MV-4-11 (cell line): Measurements from ENCODE around the gene AZGP1.
A peak's percentile ranks its signal among the peaks of the same experiment; 100 is the strongest.
"Not testable (repeated sequence)": the region's sequence is repeated elsewhere in the genome, so short reads cannot be mapped to it uniquely, and the experiment has no call there.

ENCODE experiments used
- DNase-seq: peaks from one replicate; lab custom pipeline; 2025; lab: John Stamatoyannopoulos, UW

The AZGP1 gene

DNA sequence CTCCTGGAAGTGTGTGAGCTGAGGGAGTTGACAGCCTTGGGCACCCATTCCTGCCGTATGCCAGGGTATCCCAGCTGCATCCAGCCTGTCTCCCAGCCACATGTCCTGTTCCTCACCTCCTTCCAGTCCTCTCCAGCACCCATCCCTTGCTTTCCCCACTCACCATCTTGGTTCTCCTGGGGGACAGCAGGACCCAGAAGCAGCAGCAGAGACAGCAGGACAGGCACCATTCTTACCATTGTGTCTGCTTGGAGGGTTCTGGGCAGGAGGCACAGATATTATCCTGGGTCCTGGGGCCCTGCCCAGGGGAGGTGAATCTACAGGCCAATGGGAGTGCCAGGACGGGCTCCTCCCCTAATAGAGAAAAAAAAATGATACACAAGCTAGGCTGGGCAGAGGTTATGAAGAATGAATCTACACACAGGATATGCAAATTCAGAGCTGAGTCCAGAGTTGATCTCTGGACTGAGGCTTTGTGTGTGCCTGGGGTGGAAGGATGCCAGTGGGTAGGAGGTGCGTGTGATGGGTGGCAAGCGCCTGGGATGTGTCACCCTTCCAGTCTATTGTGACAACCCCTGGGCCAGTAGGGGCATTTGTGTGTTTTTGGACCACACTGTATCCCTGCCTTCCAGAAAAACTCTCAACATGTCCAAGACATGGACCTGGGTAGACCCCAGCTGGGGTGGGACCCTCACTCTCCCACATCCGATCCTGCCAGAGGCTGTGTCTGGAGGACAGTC is at the start of gene AZGP1:
Gene AZGP1, minus strand, starts transcription at position 250 of the 740 bp plus-strand sequence. Its CDS starts 11 bp downstream, at position 239.
- no peak for DNase-seq

GRCh38 chr7:100024020-100024619 is 48.3 kb upstream of the AZGP1 start:
- no peak for DNase-seq

DNA sequence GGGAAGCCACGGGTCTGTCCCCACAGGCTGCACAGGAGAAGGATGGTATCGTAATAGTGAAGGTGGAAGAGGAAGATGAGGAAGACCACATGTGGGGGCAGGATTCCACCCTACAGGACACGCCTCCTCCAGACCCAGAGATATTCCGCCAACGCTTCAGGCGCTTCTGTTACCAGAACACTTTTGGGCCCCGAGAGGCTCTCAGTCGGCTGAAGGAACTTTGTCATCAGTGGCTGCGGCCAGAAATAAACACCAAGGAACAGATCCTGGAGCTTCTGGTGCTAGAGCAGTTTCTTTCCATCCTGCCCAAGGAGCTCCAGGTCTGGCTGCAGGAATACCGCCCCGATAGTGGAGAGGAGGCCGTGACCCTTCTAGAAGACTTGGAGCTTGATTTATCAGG is 47.7 kb upstream of the AZGP1 start:
- DNase-seq = no peak

- DNase-seq = no peak
Observed at GRCh38 chr7:100022621-100023020, 46.8 kb upstream of the AZGP1 start.

DNA sequence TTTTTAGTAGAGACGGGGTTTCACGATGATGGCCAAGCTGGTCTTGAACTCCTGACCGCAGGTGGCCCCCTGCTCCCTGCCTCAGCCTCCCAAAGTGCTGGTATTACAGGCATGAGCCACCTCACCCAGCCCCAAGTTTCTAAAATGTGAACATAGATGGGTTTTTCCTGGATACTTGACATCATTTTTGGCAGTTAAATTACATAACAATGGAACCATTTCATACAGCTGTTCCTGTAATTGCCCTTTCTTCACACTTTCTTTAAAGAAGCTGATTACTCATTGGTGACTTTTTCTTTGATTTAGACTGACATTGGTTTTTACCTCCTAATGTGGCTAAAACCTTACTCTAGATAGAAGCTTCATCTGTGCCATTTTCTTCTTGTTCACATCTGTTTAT is 45.5 kb upstream of the AZGP1 start:
- peak; percentile 69 for DNase-seq

DNA sequence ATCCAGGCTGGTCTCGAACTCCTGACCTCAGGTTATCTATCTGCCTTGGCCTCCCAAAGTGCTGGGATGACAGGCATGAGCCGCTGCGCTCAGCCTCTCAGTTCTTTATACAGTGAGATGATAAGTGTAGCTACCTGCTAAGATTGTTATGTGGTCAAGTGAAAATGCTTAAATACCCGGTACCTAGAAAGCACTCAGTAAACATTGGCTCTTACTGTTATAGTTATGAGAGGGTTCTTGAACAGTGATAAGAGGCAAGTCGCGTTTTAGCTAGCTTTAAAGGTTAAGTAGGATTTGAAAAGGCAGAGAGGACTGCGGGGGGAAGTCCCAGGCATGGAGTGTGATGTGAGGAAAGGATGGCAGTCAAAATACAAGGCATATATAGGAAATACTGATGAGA is 44.1 kb upstream of the AZGP1 start:
- no peak for DNase-seq

DNA sequence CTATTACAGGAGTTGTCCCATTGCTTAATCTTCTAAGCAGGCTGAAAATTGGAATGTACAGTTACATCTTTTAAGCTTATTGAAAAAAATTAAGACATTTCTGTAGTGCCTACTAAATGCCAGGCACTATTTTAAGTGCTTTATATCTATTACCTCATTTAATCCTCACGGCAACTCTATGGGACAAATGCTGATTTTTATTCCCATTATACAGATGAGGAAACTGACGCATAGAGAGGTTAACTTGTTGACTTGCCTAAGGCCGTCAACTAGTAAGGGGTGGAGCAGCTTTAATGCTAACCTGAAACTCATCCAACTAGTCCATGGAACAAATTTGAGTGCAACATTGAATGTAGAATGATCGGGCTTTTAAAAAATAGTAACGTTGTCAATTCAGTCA is 42.0 kb upstream of the AZGP1 start:
- no peak for DNase-seq

DNA sequence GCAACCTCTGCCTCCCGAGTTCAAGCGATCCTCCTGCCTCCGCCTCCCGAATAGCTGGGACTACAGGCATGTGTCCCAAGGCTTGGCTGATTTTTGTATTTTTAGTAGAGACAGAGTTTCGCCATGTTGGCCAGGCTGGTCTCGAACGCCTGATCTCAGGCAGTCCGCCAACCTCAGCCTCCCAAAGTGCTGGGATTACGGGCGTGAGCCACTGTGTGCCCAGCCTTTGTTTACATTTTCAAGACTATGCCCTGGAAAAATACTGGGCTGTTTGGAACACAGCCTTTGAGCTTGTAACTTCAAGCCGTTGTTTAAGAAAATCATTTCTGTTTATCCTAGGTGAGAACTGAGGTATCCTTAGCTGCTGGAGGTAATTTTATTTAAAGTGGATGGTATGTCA is 41.5 kb upstream of the AZGP1 start:
- no peak for DNase-seq

DNA sequence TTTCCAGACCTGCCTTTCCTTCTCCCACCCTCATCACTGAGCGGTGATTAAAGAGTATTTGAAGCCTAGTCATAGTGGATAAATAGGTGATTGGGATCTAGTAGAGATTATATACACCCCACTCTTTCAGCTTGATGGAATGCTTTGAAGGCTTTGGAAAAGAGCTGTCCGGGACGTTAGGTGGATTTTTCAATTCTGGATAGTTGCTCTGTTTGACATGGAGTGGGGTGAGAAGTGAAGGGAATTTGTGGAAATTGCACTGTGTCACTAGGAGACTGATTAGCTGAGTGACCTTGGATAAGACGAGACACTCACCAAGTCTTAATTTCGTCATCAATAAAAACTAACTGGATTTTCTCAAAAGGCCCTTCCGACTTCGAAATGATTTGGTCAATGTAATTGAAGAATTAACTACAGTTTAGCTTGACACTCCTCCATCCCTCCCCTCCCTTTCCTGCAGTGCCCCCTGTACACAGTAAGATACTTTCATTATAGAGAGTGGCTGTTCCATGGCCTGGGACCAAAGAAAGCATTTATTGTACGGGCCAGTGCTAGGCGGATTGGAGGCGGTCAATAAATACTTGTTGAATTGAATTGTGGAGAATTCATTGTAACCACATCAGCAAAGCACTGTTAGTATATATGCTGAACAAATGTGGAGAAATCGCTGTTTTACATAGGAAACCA is 40.5 kb upstream of the AZGP1 start:
- no peak for DNase-seq

- peak; percentile 89 for DNase-seq
Observed at GRCh38 chr7:100015232-100016214, 39.7 kb upstream of the AZGP1 start, which contains the start of gene ZKSCAN1. TSS of gene ZKSCAN1 (plus strand) at chr7:100015596. CDS start at chr7:100023507, 7,911 bp downstream.

DNA sequence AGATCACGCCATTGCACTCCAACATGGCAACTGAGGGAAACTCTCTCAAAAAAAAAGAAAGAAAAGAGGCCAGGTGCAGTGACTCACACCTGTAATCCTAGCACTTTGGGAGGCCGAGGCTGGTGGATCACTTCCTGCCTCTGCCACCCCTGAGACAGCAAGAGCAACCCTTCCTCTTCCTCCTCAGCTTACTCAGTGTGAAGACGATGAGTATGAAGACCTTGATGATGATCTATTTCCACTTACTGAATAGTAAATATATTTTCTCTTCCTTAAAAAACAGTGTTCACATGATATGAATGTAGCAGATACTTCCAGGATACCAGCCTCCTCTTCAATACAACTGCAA is 37.5 kb upstream of the AZGP1 start:
- DNase-seq = no peak

- DNase-seq = peak; percentile 86
Observed at GRCh38 chr7:100012385-100013327, 36.8 kb upstream of the AZGP1 start.

- no peak for DNase-seq
Observed at GRCh38 chr7:100011516-100011915, 35.7 kb upstream of the AZGP1 start.

- DNase-seq = no peak
Observed at GRCh38 chr7:100010901-100011300, 35.1 kb upstream of the AZGP1 start.

GRCh38 chr7:100009952-100010351 is 34.1 kb upstream of the AZGP1 start:
- not testable (repeated sequence) for DNase-seq

- no peak for DNase-seq
Observed at GRCh38 chr7:100008525-100008924, 32.7 kb upstream of the AZGP1 start.

- no peak for DNase-seq
Observed at GRCh38 chr7:100007887-100008286, 32.1 kb upstream of the AZGP1 start.

GRCh38 chr7:100003711-100004661 is 28.2 kb upstream of the AZGP1 start:
- DNase-seq = no peak

DNA sequence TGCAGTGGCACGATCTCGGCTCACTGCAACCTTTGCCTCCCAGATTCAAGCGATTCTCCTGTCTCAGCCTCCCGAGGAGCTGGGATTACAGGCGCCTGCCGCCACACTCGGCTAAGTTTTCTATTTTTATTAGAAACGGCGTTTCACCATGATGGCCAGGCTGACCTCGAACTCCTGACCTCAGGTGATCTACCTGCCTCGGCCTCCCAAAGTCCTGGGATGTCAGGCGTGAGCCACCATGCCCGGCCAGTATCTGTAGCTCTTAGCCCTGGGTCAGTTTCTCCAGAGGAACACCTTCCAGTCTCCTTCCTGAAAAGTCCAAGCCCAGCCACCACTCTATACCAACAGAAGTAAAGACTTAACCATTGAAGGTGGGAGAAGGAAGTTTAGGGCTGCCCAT is 24.4 kb upstream of the AZGP1 start:
- DNase-seq = no peak
